Mucosa of descending colon (tissue), 3 donors: ENCODE measurements around the gene CARNS1. TPM values are rescaled to one million over a fixed set of nuclear protein-coding genes. Genes with fewer than 3 reads are reported as not detected.

Source experiments
- ATAC-seq: fragments of 200-7000 bp; cut with Tn5 transposase; one replicate; pipeline ENCODE4 v1.9.1; 2020; ENCODE audit warnings: mild to moderate bottlenecking, moderate library complexity
- DNase-seq, 3 donors: peaks; one replicate each; pipeline ENCODE4 v3.0.0-alpha.2; 2020
- H3K36me3 ChIP-seq: fragments of 200-600 bp; one replicate; pipeline ENCODE4 v1.8.0; 2021; ENCODE audit warnings: low read depth, mild to moderate bottlenecking
- H3K4me1 ChIP-seq: fragments of 200-600 bp; one replicate; pipeline ENCODE4 v1.8.0; 2021; ENCODE audit warnings: low read depth, mild to moderate bottlenecking
- H3K4me3 ChIP-seq: fragments of 200-600 bp; one replicate; pipeline ENCODE4 v1.8.0; 2021; ENCODE audit warnings: mild to moderate bottlenecking
- H3K9me3 ChIP-seq: fragments of 200-600 bp; one replicate; pipeline ENCODE4 v1.8.0; 2021; ENCODE audit warnings: mild to moderate bottlenecking
- CTCF ChIP-seq: fragments of 200-600 bp; IDR thresholded peaks from one replicate; pipeline ENCODE4 v1.8.0; 2022; ENCODE audit warnings: antibody characterized with exemption, mild to moderate bottlenecking
- intact Hi-C, 2 donors: fragments of 100-400 bp; cut with DNase I in 1 of 2; cut with micrococcal nuclease in 1 of 2; formaldehyde crosslinking; loops; one replicate each; pipeline versions ENCODE4 v1.11.0 to v1.11.1; 2022; cut with DNase I, micrococcal nuclease
- total RNA-seq, 3 donors: library from RNA; stranded (reverse); fragmentation: NEBNext Ultra II Directional in 2 of 3; extraction: Animal tissue kit (Norgen Biotek cat#: 25700) in 2 of 3; gene quantifications; one replicate each; pipeline versions ENCODE4 v1.2.1 to v1.2.4, GENCODE V29; 2021 to 2023
- donor health status: DM: no; HTN: no; CAD: no; lungs with moderate emphysema.
- donor health status: DM: no; HTN: no; CAD: no.
- donor health status: DM: no; HTN: yes; CAD: no.

The CARNS1 gene
- total RNA-seq, 3 donors from 2014 or later = 0.26 to 0.89 (median 0.70) TPM

- no peaks in the 10 kb centered on the region for H3K36me3 ChIP-seq
- no peaks in the 10 kb centered on the region for H3K4me1 ChIP-seq
- ATAC-seq = no peak
- H3K9me3 ChIP-seq = no peaks in the 10 kb centered on the region
- DNase-seq = no peak
- H3K4me3 ChIP-seq = no peak overlapping the region
- intact Hi-C loops = no loop called here
- TF ChIP-seq CTCF = no peak
Observed at GRCh38 chr11:67457453-67457852, 42.0 kb downstream of the CARNS1 start.

GRCh38 chr11:67458266-67458665 is 42.8 kb downstream of the CARNS1 start:
- H3K4me3 ChIP-seq = no peak overlapping the region
- DNase-seq = no peak
- ATAC-seq = no peak
- H3K9me3 ChIP-seq = no peaks in the 10 kb centered on the region
- no peaks in the 10 kb centered on the region for H3K36me3 ChIP-seq
- intact Hi-C loops = no loop called here
- no peak for TF ChIP-seq CTCF
- H3K4me1 ChIP-seq = no peaks in the 10 kb centered on the region

- no peak for DNase-seq
- H3K36me3 ChIP-seq = no peaks in the 10 kb centered on the region
- no peaks in the 10 kb centered on the region for H3K9me3 ChIP-seq
- TF ChIP-seq CTCF = no peak
- intact Hi-C loops = no loop called here
- peaks cover 18% of the 10 kb centered on the region for H3K4me1 ChIP-seq
- H3K4me3 ChIP-seq = no peak overlapping the region
- ATAC-seq = no peak
Observed at GRCh38 chr11:67463186-67463585, 47.7 kb downstream of the CARNS1 start.

GRCh38 chr11:67463680-67464410 is 48.4 kb downstream of the CARNS1 start:
- Histone ChIP-seq H3K36me3 (no peaks in the 10 kb centered on the region), H3K4me3 (no peak overlapping the region), H3K9me3 (no peaks in the 10 kb centered on the region), H3K4me1 (peaks cover 20% of the 10 kb centered on the region)
- DNase-seq (peak in 2 of 3 donors; percentile 76 to 86), ATAC-seq (peak; percentile 53)
- intact Hi-C loops = no loop called here
- no peak for TF ChIP-seq CTCF

- H3K36me3 ChIP-seq = no peaks in the 10 kb centered on the region
- DNase-seq = peak; percentile 95 to 97 (median 95)
- H3K9me3 ChIP-seq = no peaks in the 10 kb centered on the region
- H3K4me3 ChIP-seq = peak overlapping the region; percentile 42
- TF ChIP-seq CTCF = no peak
- intact Hi-C loops = no loop called here
- ATAC-seq = peak; percentile 85
- peaks cover 20% of the 10 kb centered on the region for H3K4me1 ChIP-seq
Observed at GRCh38 chr11:67464411-67465188, 49.1 kb downstream of the CARNS1 start.
